Vein endothelial cell (primary cell): Measurements from ENCODE around the gene AWAT2. TPM values are rescaled to one million over a fixed set of nuclear protein-coding genes. Genes with fewer than 3 reads are reported as not detected.

Source experiments
- small RNA-seq: library from RNA; depleted of rRNA; stranded (forward); fragments of <200 nt; gene quantifications from one replicate; pipeline ENCODE3, GENCODE V24; 2012
- total RNA-seq: library from RNA; depleted of rRNA; stranded (reverse); fragments of >200 nt; gene quantifications from 2 replicates; pipeline ENCODE4 v1.2.3, GENCODE V29; 2012

AWAT2 gene, protein sequence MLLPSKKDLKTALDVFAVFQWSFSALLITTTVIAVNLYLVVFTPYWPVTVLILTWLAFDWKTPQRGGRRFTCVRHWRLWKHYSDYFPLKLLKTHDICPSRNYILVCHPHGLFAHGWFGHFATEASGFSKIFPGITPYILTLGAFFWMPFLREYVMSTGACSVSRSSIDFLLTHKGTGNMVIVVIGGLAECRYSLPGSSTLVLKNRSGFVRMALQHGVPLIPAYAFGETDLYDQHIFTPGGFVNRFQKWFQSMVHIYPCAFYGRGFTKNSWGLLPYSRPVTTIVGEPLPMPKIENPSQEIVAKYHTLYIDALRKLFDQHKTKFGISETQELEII
- under 0.01 and 0.19 TPM in 2 replicates for total RNA-seq

DNA sequence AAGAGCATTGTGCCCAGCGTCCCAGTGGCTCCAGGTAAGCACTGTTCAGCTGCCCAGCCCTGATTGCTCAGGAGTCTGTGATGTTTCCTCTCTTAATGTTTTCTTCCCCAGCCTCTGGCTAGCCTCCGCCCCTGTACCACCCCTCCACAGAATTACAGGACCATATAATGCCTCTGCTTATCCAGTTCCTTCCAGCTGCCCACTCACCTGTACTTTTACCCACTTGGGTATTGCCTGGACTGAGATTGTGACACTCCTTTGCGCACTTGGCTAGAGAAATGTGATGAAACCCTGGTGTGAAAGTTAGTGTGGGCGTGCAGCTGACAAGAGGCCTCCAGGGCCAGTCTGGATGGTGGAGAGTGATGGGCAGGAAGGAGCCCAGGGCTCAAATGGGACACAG, at the start of gene AWAT2:
Gene AWAT2, minus strand, starts transcription at position 14 of the 400 bp plus-strand sequence. Its CDS starts 6 bp downstream, at position 8.

DNA sequence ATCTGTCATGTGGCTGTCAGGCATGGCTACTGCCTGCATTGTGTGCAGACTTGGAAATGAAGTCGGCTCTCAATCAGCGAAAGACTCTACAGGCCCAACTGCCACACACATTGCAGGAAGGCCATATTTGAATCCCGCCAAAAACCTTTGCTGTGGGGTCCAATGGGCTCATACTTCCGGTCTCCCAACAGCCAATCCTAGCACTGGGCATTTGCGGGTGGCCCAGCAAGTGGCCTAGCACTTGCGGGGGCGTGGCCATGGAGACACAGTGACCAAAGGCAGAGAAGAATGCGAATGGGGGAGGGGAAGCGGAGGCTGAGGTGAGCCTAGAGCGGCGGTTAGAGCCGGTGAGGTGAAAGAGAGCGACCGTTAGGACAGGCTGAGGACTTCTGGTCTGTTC, 12.3 kb upstream of the AWAT2 start, which contains the start of gene OTUD6A:
Gene OTUD6A, plus strand, starts transcription at position 382 of the 400 bp plus-strand sequence. CDS start 68 bp downstream, outside the sequence.

Small RNA genes within 50 kb of the gene (small RNA-seq; reads per million reads assigned to genes)
- 0.48 reads per million, percentile 29 among the genes with 10 or more reads in this experiment for gene MIR676

Other genes starting within 250 kb of the AWAT2 start
- not detected in 2 replicates for gene OTUD6A, start 12.5 kb upstream of the AWAT2 start, total RNA-seq
- 64.1 and 90.8 TPM in 2 replicates for gene IGBP1, start 83.5 kb upstream of the AWAT2 start, total RNA-seq
- gene DGAT2L6, start 127.5 kb upstream of the AWAT2 start, total RNA-seq = not detected in 2 replicates
- gene AWAT1, start 184.7 kb upstream of the AWAT2 start, total RNA-seq = not detected in 2 replicates
- gene P2RY4, start 210.3 kb upstream of the AWAT2 start, total RNA-seq = 0.10 TPM in 1 of 2 replicates, not detected in the other
- gene ARR3, start 218.4 kb upstream of the AWAT2 start, total RNA-seq = not detected in 2 replicates
- not detected in 2 replicates for gene RAB41, start 232.2 kb upstream of the AWAT2 start, total RNA-seq
- gene PDZD11, start 240.0 kb upstream of the AWAT2 start, total RNA-seq = 34.2 and 45.7 TPM in 2 replicates
- 7.5 and 15.8 TPM in 2 replicates for gene KIF4A, start 240.2 kb upstream of the AWAT2 start, total RNA-seq